ENCODE results near the gene ZNF521.
A peak's percentile ranks its signal among the peaks of the same experiment; 100 is the strongest.

ZNF521 gene

GRCh38 chr18:25340762-25341161 lies 11.2 kb downstream of the ZNF521 start:
- H3K4me3 ChIP-seq (replicated peaks; ENCODE audit: low read depth, low read length), result no peak overlapping the region
- no peak for TF ChIP-seq CTCF (IDR thresholded peaks at IDR 0.05; ENCODE audit: low read length, missing control alignments)
- no peak for DNase-seq (ENCODE audit: low read depth)

- no peak overlapping the region for H3K4me3 ChIP-seq (replicated peaks; ENCODE audit: low read depth, low read length)
- no peak for DNase-seq (ENCODE audit: low read depth)
- no peak for TF ChIP-seq CTCF (IDR thresholded peaks at IDR 0.05; ENCODE audit: low read length, missing control alignments)
Measured at GRCh38 chr18:25335676-25336075, 16.3 kb downstream of the ZNF521 start.

GRCh38 chr18:25335062-25335461 lies 16.9 kb downstream of the ZNF521 start:
- DNase-seq (ENCODE audit: low read depth), result no peak
- TF ChIP-seq CTCF (IDR thresholded peaks at IDR 0.05; ENCODE audit: low read length, missing control alignments), result no peak
- no peak overlapping the region for H3K4me3 ChIP-seq (replicated peaks; ENCODE audit: low read depth, low read length)

GRCh38 chr18:25334588-25334987 lies 17.4 kb downstream of the ZNF521 start:
- TF ChIP-seq CTCF (IDR thresholded peaks at IDR 0.05; ENCODE audit: low read length, missing control alignments), result peak; percentile 15
- no peak for DNase-seq (ENCODE audit: low read depth)
- no peak overlapping the region for H3K4me3 ChIP-seq (replicated peaks; ENCODE audit: low read depth, low read length)

- no peak for DNase-seq (ENCODE audit: low read depth)
- no peak for TF ChIP-seq CTCF (IDR thresholded peaks at IDR 0.05; ENCODE audit: low read length, missing control alignments)
- H3K4me3 ChIP-seq (replicated peaks; ENCODE audit: low read depth, low read length), result no peak overlapping the region
Measured at GRCh38 chr18:25332002-25332401, 20.0 kb downstream of the ZNF521 start.

GRCh38 chr18:25329783-25330182 lies 22.2 kb downstream of the ZNF521 start:
- DNase-seq (ENCODE audit: low read depth), result no peak
- H3K4me3 ChIP-seq (replicated peaks; ENCODE audit: low read depth, low read length), result no peak overlapping the region
- no peak for TF ChIP-seq CTCF (IDR thresholded peaks at IDR 0.05; ENCODE audit: low read length, missing control alignments)

- TF ChIP-seq CTCF (IDR thresholded peaks at IDR 0.05; ENCODE audit: low read length, missing control alignments), result no peak
- no peak for DNase-seq (ENCODE audit: low read depth)
- H3K4me3 ChIP-seq (replicated peaks; ENCODE audit: low read depth, low read length), result no peak overlapping the region
Measured at GRCh38 chr18:25327584-25327983, 24.4 kb downstream of the ZNF521 start.

Measured in fibroblast of pulmonary artery (primary cell).